Nephron (organoid): Measurements from ENCODE around the gene SERINC5.

Source experiments
- H3K27ac Mint-ChIP-seq, 3 experiments: 2 replicates each; pipeline ENCODE4 v1.8.0; 2020; ENCODE audit warnings: mixed read lengths in 3 of 3, mild to moderate bottlenecking in 2 of 3, moderate library complexity in 1 of 3
- H3K27me3 Mint-ChIP-seq: 2 replicates; pipeline ENCODE4 v1.8.0; 2021; ENCODE audit warnings: low read depth, mild to moderate bottlenecking, moderate library complexity, mixed read lengths
- H3K36me3 Mint-ChIP-seq: 2 replicates; pipeline ENCODE4 v1.8.0; 2020; ENCODE audit warnings: low read depth, mixed read lengths
- H3K4me1 Mint-ChIP-seq: 2 replicates; pipeline ENCODE4 v1.8.0; 2020; ENCODE audit warnings: mixed read lengths
- H3K4me3 Mint-ChIP-seq, 3 experiments: 2 replicates each; pipeline ENCODE4 v1.8.0; 2020; ENCODE audit warnings: mild to moderate bottlenecking in 3 of 3, mixed read lengths in 3 of 3, moderate library complexity in 2 of 3
- H3K9me3 Mint-ChIP-seq: 2 replicates; pipeline ENCODE4 v1.8.0; 2020; ENCODE audit warnings: mixed read lengths
- TF ChIP-seq, protein P1 (sequence below), 3 experiments: fragments of 200-600 bp; sonication (generic); IDR thresholded peaks; one replicate each; pipeline ENCODE4 v1.5.0; 2021; ENCODE audit warnings: antibody characterized with exemption in 3 of 3; ENCODE audit not compliant: unreplicated experiment in 3 of 3

Gene SERINC5

DNA sequence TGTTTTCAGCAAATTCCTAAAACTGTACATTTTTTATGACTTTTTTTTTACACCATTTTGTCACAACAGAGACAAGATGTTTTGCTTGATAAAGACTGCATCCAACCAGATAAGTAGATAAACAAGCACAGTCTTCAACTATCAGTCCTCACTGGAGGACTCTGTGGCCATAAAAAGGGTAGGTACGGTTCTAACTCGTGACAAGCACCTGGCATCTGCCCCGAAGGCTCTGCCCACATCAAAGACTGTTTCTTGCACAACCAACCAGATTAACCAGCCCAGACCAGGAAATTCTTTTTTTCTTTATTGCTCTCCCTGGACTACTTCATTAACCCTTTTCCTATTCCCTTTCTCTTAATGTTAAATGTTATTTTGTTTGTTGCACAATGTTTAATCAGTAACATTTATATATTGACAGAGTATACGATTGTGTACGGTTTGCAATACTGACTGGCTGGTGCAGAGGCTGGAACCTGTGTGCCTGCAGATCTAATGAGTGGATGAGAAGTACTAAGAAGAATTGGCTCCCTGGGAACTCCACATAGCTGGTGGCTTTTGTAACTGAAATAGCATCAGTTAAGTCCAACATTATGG, 74.1 kb downstream of the SERINC5 start:
- peak overlapping the region; percentile 58 to 80 (median 71) for H3K27ac Mint-ChIP-seq
- no peak overlapping the region for H3K4me3 Mint-ChIP-seq
- no peaks in the 10 kb centered on the region for H3K9me3 Mint-ChIP-seq
- no peaks in the 10 kb centered on the region for H3K27me3 Mint-ChIP-seq
- TF ChIP-seq, protein P1, sequence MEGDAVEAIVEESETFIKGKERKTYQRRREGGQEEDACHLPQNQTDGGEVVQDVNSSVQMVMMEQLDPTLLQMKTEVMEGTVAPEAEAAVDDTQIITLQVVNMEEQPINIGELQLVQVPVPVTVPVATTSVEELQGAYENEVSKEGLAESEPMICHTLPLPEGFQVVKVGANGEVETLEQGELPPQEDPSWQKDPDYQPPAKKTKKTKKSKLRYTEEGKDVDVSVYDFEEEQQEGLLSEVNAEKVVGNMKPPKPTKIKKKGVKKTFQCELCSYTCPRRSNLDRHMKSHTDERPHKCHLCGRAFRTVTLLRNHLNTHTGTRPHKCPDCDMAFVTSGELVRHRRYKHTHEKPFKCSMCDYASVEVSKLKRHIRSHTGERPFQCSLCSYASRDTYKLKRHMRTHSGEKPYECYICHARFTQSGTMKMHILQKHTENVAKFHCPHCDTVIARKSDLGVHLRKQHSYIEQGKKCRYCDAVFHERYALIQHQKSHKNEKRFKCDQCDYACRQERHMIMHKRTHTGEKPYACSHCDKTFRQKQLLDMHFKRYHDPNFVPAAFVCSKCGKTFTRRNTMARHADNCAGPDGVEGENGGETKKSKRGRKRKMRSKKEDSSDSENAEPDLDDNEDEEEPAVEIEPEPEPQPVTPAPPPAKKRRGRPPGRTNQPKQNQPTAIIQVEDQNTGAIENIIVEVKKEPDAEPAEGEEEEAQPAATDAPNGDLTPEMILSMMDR (IDR thresholded peaks at IDR 0.05; ENCODE audit: unreplicated experiment in 3 of 3) = no peak
- peaks cover 44% of the 10 kb centered on the region for H3K4me1 Mint-ChIP-seq
- H3K36me3 Mint-ChIP-seq = peaks cover 12% of the 10 kb centered on the region

DNA sequence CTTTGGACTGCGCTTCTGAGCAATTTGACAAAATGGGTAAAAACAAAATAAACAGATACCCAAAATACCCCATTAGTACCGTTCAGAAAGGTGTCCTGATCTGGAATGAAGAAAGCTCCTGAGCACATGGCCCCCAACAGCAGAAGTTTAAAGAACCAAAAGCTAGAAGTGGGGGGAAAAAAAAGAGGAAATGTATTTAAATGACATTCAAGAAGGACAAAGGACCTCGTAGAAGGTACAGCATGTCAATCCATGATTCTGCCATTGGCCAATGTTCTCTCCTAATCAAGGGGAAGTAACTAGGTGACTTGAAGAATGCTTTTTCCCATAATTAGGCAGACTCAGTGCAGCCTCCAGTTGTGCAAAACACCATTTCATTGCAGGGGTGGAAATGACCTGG, 78.6 kb downstream of the SERINC5 start:
- H3K4me1 Mint-ChIP-seq = peaks cover 37% of the 10 kb centered on the region
- no peak overlapping the region for H3K4me3 Mint-ChIP-seq
- no peaks in the 10 kb centered on the region for H3K27me3 Mint-ChIP-seq
- TF ChIP-seq, protein P1 (IDR thresholded peaks at IDR 0.05; ENCODE audit: unreplicated experiment in 3 of 3) = no peak
- H3K36me3 Mint-ChIP-seq = peaks cover 37% of the 10 kb centered on the region
- H3K9me3 Mint-ChIP-seq = no peaks in the 10 kb centered on the region
- no peak overlapping the region for H3K27ac Mint-ChIP-seq

DNA sequence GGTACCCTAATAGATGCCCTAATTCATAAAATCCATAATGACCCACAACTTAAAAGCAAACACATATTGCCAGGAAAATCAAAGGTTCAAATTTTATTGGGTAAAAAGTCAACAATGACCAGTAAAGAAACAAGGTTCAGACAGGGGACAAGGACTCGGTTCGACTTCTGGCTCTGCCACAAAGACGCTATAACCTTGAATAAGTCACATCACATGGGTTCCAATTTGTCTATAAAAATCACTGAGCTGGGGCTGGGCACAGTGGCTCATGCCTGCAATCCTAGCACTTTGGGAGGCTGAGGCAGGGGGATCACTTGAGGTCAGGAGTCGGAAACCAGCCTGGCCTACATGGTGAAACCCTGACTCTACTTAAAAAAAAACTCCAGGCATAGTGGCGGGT, 80.5 kb downstream of the SERINC5 start:
- Mint-ChIP-seq H3K27me3 (no peaks in the 10 kb centered on the region), H3K4me1 (peaks cover 20% of the 10 kb centered on the region), H3K9me3 (no peaks in the 10 kb centered on the region), H3K4me3 (no peak overlapping the region), H3K27ac (peak overlapping the region; percentile 6 to 50 (median 30)), H3K36me3 (peaks cover 39% of the 10 kb centered on the region)
- TF ChIP-seq, protein P1 (IDR thresholded peaks at IDR 0.05; ENCODE audit: unreplicated experiment in 3 of 3) = no peak

DNA sequence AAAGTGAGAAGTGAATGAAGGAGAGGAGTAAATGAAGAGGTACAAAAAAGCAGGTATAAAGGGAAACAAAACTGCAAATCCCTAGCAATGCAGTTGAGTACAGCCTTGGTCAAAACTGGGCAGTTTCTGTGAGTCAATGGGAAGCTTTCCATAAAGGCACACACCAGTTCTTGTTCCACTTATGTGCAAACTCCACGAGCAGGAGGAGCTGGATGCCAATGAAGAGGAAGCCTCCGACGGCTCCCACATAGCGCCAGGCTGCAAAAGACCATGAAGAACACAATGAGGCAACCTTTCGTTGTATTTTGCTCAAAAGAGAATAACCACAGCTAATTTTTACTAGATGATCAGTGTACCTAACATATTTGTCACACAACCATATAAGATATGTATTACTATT, 81.1 kb downstream of the SERINC5 start:
- Mint-ChIP-seq H3K4me1 (peaks cover 22% of the 10 kb centered on the region), H3K9me3 (no peaks in the 10 kb centered on the region), H3K36me3 (peaks cover 45% of the 10 kb centered on the region), H3K27ac (peak overlapping the region in 2 of 3 experiments; percentile 6 to 30), H3K4me3 (no peak overlapping the region), H3K27me3 (no peaks in the 10 kb centered on the region)
- TF ChIP-seq, protein P1 (IDR thresholded peaks at IDR 0.05; ENCODE audit: unreplicated experiment in 3 of 3) = no peak

DNA sequence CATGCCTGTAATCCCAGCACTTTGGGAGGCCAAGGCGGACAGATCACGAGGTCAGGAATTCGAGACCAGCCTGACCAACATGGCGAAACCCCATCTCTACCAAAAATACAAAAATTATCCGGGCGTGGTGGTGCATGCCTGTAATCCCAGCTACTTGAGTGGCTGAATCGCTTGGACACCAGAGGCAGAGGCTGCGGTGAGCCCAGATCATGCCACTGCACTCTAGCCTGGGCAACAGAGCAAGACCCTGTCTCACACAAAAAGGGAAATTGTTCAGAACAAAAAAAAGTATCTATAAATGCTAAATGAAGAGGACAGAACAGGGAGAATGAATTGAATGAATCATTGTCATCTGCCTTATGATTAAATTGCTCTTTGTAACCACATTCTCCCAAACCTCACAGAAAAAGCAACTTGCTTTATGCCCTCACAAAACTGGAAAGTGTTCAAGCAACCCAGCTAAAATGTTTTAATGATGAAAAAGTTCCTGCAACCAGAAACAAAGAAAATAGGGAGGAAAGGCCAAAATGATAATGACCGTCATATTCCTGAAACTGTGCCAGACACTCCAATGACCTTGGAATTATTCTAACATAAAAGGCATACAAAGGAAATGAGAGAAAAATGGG, 83.7 kb downstream of the SERINC5 start:
- Mint-ChIP-seq H3K4me3 (peak overlapping the region in 1 of 3 experiments; percentile 10), H3K9me3 (no peaks in the 10 kb centered on the region), H3K27me3 (no peaks in the 10 kb centered on the region), H3K27ac (peak overlapping the region; percentile 85 to 93 (median 90)), H3K36me3 (peaks cover 52% of the 10 kb centered on the region), H3K4me1 (peaks cover 26% of the 10 kb centered on the region)
- TF ChIP-seq, protein P1 (IDR thresholded peaks at IDR 0.05; ENCODE audit: unreplicated experiment in 3 of 3) = no peak

DNA sequence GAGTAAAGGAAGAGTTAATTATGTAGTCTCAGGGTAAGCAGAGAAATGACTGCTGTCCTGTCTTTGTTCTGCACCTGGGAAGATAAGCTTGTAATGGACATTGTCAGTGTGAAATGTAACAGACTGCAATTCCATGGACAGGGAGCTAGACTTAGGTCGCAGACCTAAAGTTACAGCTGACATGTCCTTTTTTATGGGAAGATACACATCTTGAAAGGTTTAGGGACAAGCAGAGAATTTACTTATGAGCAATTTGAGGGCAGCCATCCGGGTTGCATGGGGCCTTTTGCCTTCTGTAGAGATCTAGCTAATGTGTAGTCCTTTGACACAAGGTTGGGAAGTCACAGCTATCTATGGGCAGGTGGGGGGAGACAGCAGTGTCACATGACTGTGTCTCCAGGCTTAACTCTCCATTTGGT, 85.7 kb downstream of the SERINC5 start:
- Mint-ChIP-seq H3K27me3 (no peaks in the 10 kb centered on the region), H3K27ac (peak overlapping the region; percentile 29 to 90 (median 38)), H3K36me3 (peaks cover 47% of the 10 kb centered on the region), H3K9me3 (no peaks in the 10 kb centered on the region), H3K4me3 (no peak overlapping the region), H3K4me1 (peaks cover 47% of the 10 kb centered on the region)
- TF ChIP-seq, protein P1 (IDR thresholded peaks at IDR 0.05; ENCODE audit: unreplicated experiment in 3 of 3) = no peak
